ENCODE measurements around the gene DNAJC1. TPM values are rescaled to one million over a fixed set of nuclear protein-coding genes. Genes with fewer than 3 reads are reported as not detected.

DNAJC1 gene
- total RNA-seq, 1 experiment from 2014 or later, result 12.9 TPM

DNA sequence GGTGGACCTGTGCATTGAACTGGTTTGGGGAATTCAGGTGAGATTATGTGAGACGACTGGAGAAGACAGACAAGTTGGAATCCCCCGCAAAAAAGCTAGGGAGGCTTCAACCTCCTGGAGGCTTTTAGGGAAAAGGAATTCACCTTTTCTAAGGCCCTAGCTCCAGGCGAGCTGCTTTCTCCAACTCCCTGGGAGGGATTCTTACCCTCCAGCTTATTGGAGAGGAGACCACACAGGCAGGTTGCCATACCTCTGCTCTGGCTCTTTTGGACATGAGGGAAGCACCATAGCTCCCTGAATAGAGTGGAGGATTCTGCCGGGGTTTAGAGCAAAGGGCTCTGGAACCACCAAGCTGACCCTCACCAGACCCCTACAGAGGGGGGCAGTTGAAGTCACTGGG is 255.7 kb downstream of the DNAJC1 start:
- Histone ChIP-seq H3K27me3 (ENCODE audit: control insufficient read depth, insufficient read depth, low read length) (no peaks in the 10 kb centered on the region), H3K9me3 (ENCODE audit: control insufficient read depth, insufficient read depth, low read depth, low read length) (no peaks in the 10 kb centered on the region), H3K36me3 (ENCODE audit: control insufficient read depth, insufficient read depth, low read length) (peaks cover 3% of the 10 kb centered on the region), H3K4me1 (ENCODE audit: control insufficient read depth, insufficient read depth, low read length) (0 out of 2 replicates have a peak, but pooled peaks cover 3% of the 10 kb centered on the region), H3K27ac (ENCODE audit: low read length) (no peak overlapping the region), H3K4me3 (ENCODE audit: low read depth in 2 of 2, low read length in 2 of 2) (no peak overlapping the region)
- in situ Hi-C loops (cut with HindIII; ENCODE audit: low pct_unique_long_range_greater_than_20kb, low sequenced_read_pairs) (no loop called here), intact Hi-C loops (cut with micrococcal nuclease; ENCODE audit: unreplicated experiment) (loop anchor here (10.0 kb wide), 1 partner anchor 207 kb away; no protein-coding TSS in a partner anchor)
- TF ChIP-seq, protein P1, sequence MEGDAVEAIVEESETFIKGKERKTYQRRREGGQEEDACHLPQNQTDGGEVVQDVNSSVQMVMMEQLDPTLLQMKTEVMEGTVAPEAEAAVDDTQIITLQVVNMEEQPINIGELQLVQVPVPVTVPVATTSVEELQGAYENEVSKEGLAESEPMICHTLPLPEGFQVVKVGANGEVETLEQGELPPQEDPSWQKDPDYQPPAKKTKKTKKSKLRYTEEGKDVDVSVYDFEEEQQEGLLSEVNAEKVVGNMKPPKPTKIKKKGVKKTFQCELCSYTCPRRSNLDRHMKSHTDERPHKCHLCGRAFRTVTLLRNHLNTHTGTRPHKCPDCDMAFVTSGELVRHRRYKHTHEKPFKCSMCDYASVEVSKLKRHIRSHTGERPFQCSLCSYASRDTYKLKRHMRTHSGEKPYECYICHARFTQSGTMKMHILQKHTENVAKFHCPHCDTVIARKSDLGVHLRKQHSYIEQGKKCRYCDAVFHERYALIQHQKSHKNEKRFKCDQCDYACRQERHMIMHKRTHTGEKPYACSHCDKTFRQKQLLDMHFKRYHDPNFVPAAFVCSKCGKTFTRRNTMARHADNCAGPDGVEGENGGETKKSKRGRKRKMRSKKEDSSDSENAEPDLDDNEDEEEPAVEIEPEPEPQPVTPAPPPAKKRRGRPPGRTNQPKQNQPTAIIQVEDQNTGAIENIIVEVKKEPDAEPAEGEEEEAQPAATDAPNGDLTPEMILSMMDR (IDR thresholded peaks at IDR 0.05), result no peak
- TF ChIP-seq POLR2AphosphoS5 (IDR thresholded peaks at IDR 0.05; ENCODE audit: low read depth, low read length) (no peak), SIN3A (IDR thresholded peaks at IDR 0.05; ENCODE audit: borderline replicate concordance, insufficient read depth, low read depth, low read length) (no peak), TCF7L2 (IDR thresholded peaks at IDR 0.05; ENCODE audit: low read depth, low read length) (no peak)
- TF ChIP-seq, protein P2, sequence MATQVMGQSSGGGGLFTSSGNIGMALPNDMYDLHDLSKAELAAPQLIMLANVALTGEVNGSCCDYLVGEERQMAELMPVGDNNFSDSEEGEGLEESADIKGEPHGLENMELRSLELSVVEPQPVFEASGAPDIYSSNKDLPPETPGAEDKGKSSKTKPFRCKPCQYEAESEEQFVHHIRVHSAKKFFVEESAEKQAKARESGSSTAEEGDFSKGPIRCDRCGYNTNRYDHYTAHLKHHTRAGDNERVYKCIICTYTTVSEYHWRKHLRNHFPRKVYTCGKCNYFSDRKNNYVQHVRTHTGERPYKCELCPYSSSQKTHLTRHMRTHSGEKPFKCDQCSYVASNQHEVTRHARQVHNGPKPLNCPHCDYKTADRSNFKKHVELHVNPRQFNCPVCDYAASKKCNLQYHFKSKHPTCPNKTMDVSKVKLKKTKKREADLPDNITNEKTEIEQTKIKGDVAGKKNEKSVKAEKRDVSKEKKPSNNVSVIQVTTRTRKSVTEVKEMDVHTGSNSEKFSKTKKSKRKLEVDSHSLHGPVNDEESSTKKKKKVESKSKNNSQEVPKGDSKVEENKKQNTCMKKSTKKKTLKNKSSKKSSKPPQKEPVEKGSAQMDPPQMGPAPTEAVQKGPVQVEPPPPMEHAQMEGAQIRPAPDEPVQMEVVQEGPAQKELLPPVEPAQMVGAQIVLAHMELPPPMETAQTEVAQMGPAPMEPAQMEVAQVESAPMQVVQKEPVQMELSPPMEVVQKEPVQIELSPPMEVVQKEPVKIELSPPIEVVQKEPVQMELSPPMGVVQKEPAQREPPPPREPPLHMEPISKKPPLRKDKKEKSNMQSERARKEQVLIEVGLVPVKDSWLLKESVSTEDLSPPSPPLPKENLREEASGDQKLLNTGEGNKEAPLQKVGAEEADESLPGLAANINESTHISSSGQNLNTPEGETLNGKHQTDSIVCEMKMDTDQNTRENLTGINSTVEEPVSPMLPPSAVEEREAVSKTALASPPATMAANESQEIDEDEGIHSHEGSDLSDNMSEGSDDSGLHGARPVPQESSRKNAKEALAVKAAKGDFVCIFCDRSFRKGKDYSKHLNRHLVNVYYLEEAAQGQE (IDR thresholded peaks at IDR 0.05; ENCODE audit: insufficient read depth in 1 of 2, low read depth in 2 of 2, low read length in 1 of 2), result no peak
- CTCF ChIA-PET, result no interaction called here
- no TSS peak for BruUV-seq (replicated peaks)
- POLR2A ChIA-PET, result no interaction called here
- ATAC-seq (no peak), DNase-seq (ENCODE audit: low read depth, low spot score) (no peak)

DNA sequence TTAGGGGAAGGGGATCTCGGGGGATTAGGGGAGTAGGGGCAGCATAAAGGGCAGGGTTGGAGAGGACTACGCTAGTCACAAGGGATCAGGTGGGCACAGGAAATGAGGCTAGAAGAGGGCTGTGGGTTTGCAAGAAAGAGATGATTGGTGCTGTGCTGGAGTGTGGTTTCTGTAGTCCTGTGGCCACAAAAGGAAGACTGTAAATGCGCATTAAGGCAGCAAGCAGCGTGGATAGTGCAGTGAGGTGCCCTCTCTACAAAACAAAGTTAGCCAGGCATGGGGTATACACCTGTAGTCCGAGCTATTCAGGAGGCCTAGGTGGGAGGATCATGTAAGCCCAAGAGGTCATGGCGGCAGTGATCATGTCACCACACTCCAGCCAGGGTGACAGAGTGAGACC is 257.4 kb downstream of the DNAJC1 start:
- in situ Hi-C loops (cut with HindIII; ENCODE audit: low pct_unique_long_range_greater_than_20kb, low sequenced_read_pairs) (no loop called here), intact Hi-C loops (cut with micrococcal nuclease; ENCODE audit: unreplicated experiment) (loop anchor here (10.0 kb wide), 1 partner anchor 209 kb away; no protein-coding TSS in a partner anchor)
- Histone ChIP-seq H3K27ac (ENCODE audit: low read length) (no peak overlapping the region), H3K4me3 (ENCODE audit: low read depth in 2 of 2, low read length in 2 of 2) (no peak overlapping the region), H3K36me3 (ENCODE audit: control insufficient read depth, insufficient read depth, low read length) (peaks cover 10% of the 10 kb centered on the region), H3K27me3 (ENCODE audit: control insufficient read depth, insufficient read depth, low read length) (no peaks in the 10 kb centered on the region), H3K4me1 (ENCODE audit: control insufficient read depth, insufficient read depth, low read length) (0 out of 2 replicates have a peak, but pooled peaks cover 3% of the 10 kb centered on the region), H3K9me3 (ENCODE audit: control insufficient read depth, insufficient read depth, low read depth, low read length) (no peaks in the 10 kb centered on the region)
- ChIA-PET POLR2A (no interaction called here), CTCF (no interaction called here)
- DNase-seq (ENCODE audit: low read depth, low spot score) (no peak), ATAC-seq (no peak)
- TF ChIP-seq SIN3A (IDR thresholded peaks at IDR 0.05; ENCODE audit: borderline replicate concordance, insufficient read depth, low read depth, low read length) (no peak), TCF7L2 (IDR thresholded peaks at IDR 0.05; ENCODE audit: low read depth, low read length) (no peak), POLR2AphosphoS5 (IDR thresholded peaks at IDR 0.05; ENCODE audit: low read depth, low read length) (no peak)
- TF ChIP-seq, protein P2 (IDR thresholded peaks at IDR 0.05; ENCODE audit: insufficient read depth in 1 of 2, low read depth in 2 of 2, low read length in 1 of 2), result no peak
- TF ChIP-seq, protein P1 (IDR thresholded peaks at IDR 0.05), result no peak
- no TSS peak for BruUV-seq (replicated peaks)

All from Panc1 (cell line).